Natural killer cell (primary cell): ENCODE measurements around the gene MZB1. TPM values are rescaled to one million over a fixed set of nuclear protein-coding genes. Genes with fewer than 3 reads are reported as not detected.

Experiments used
- ATAC-seq, 3 donors: fragments of 150-1000 bp in 2 of 3; fragments of 200-7000 bp in 1 of 3; cut with Tn5 transposase; 1 replicate in 1 of 3; 2 replicates in 2 of 3; pipeline ENCODE4 v1.10.0; 2021; ENCODE audit warnings: mild to moderate bottlenecking in 2 of 3, moderate library complexity in 2 of 3
- DNase-seq, 2 donors: peaks; one replicate each; pipeline versions ENCODE4 v3.0.0 to v3.0.0-alpha.2; 2013 to 2021; ENCODE audit warnings: mixed read lengths in 1 of 2
- H3K27ac ChIP-seq: one replicate; pipeline ENCODE4 v1.5.1; 2013; ENCODE audit warnings: mild to moderate bottlenecking, low read length
- H3K27me3 ChIP-seq: one replicate; pipeline ENCODE4 v1.6.1; 2013; ENCODE audit warnings: low read length; ENCODE audit not compliant: control insufficient read depth, insufficient read depth
- H3K36me3 ChIP-seq: one replicate; pipeline ENCODE4 v1.6.1; 2013; ENCODE audit warnings: low read length; ENCODE audit not compliant: control insufficient read depth, insufficient read depth
- H3K4me1 ChIP-seq: one replicate; pipeline ENCODE4 v1.6.1; 2013; ENCODE audit warnings: low read length; ENCODE audit not compliant: control insufficient read depth, insufficient read depth
- H3K4me3 ChIP-seq: one replicate; pipeline ENCODE4 v1.5.1; 2013; ENCODE audit warnings: low read length
- H3K9me3 ChIP-seq: one replicate; pipeline ENCODE4 v1.6.1; 2013; ENCODE audit warnings: low read length; ENCODE audit not compliant: control insufficient read depth, insufficient read depth
- H3K27ac Mint-ChIP-seq, 2 donors: one replicate each; pipeline ENCODE4 v1.8.0; 2022; ENCODE audit warnings: mild to moderate bottlenecking in 2 of 2, mixed read lengths in 2 of 2, moderate library complexity in 1 of 2
- H3K27me3 Mint-ChIP-seq, 2 donors: one replicate each; pipeline ENCODE4 v1.8.0; 2022; ENCODE audit warnings: low read depth in 2 of 2, mixed read lengths in 2 of 2
- H3K36me3 Mint-ChIP-seq: one replicate; pipeline ENCODE4 v1.8.0; 2022; ENCODE audit warnings: mixed read lengths
- H3K4me1 Mint-ChIP-seq, 2 donors: one replicate each; pipeline ENCODE4 v1.8.0; 2022; ENCODE audit warnings: mixed read lengths in 2 of 2
- H3K4me3 Mint-ChIP-seq: one replicate; pipeline ENCODE4 v1.8.0; 2022; ENCODE audit warnings: mild to moderate bottlenecking, moderate library complexity, mixed read lengths
- H3K9me3 Mint-ChIP-seq, 2 donors: one replicate each; pipeline ENCODE4 v1.8.0; 2022; ENCODE audit warnings: mixed read lengths in 2 of 2
- CTCF ChIP-seq: fragments of 200-600 bp; IDR thresholded peaks from one replicate; pipeline ENCODE4 v1.8.0; 2022; ENCODE audit warnings: antibody characterized with exemption
- WGBS: methylation state at CpG from one replicate; pipeline ENCODE4 v1.1.7; 2013; ENCODE audit warnings: missing lambda C conversion rate; ENCODE audit not compliant: insufficient coverage; 5-methylcytosine and 5-hydroxymethylcytosine counted together
- intact Hi-C: fragments of 100-400 bp; cut with micrococcal nuclease; formaldehyde crosslinking; loops from one replicate; pipeline ENCODE4 v1.14.2; 2022
- total RNA-seq, 4 donors: library from RNA; stranded (reverse); fragments of 120-200 nt in 1 of 4; gene quantifications; one replicate each; pipeline versions ENCODE4 v1.2.3 to v1.2.4, GENCODE V29; 2013 to 2022

The MZB1 gene
- total RNA-seq, 3 donors from 2014 or later (not counting 1 experiment from before 2014, with no cell fraction given): 2.0 to 60.0 (median 2.8) TPM

GRCh38 chr5:139384591-139385051, 5.1 kb downstream of the MZB1 start:
- Histone ChIP-seq H3K9me3 (no peaks in the 10 kb centered on the region), H3K27ac (peak overlapping the region; percentile 65), H3K4me3 (peak overlapping the region; percentile 21), H3K4me1 (peaks cover 41% of the 10 kb centered on the region), H3K36me3 (no peaks in the 10 kb centered on the region), H3K27me3 (no peaks in the 10 kb centered on the region)
- peak overlapping the region; percentile 86 for H3K4me3 Mint-ChIP-seq
- intact Hi-C loops: loop anchor here (10.0 kb wide), 1 partner anchor 820 kb away; no protein-coding TSS in a partner anchor
- DNase-seq (no peak), ATAC-seq (no peak)
- H3K36me3 Mint-ChIP-seq: no peaks in the 10 kb centered on the region
- TF ChIP-seq CTCF: no peak
- H3K9me3 Mint-ChIP-seq: no peaks in the 10 kb centered on the region
- no peaks in the 10 kb centered on the region for H3K27me3 Mint-ChIP-seq
- H3K4me1 Mint-ChIP-seq: peaks cover 26 to 46% of the 10 kb centered on the region in 2 donors
- H3K27ac Mint-ChIP-seq: peak overlapping the region; percentile 81 to 82
- WGBS: 52% methylated on average over 9 of the region's 9 CpGs

GRCh38 chr5:139383993-139384590, 5.6 kb downstream of the MZB1 start:
- Histone ChIP-seq H3K4me1 (peaks cover 36% of the 10 kb centered on the region), H3K36me3 (no peaks in the 10 kb centered on the region), H3K4me3 (no peak overlapping the region), H3K9me3 (no peaks in the 10 kb centered on the region), H3K27ac (no peak overlapping the region), H3K27me3 (no peaks in the 10 kb centered on the region)
- no peaks in the 10 kb centered on the region for H3K36me3 Mint-ChIP-seq
- peak overlapping the region; percentile 81 to 82 for H3K27ac Mint-ChIP-seq
- H3K4me3 Mint-ChIP-seq: peak overlapping the region; percentile 86
- intact Hi-C loops: loop anchor here (10.0 kb wide), 1 partner anchor 819 kb away; no protein-coding TSS in a partner anchor
- H3K4me1 Mint-ChIP-seq: peaks cover 21 to 40% of the 10 kb centered on the region in 2 donors
- 85% methylated on average over 7 of the region's 7 CpGs for WGBS
- H3K9me3 Mint-ChIP-seq: no peaks in the 10 kb centered on the region
- no peak for TF ChIP-seq CTCF
- no peak for DNase-seq
- no peaks in the 10 kb centered on the region for H3K27me3 Mint-ChIP-seq
- no peak for ATAC-seq

DNA sequence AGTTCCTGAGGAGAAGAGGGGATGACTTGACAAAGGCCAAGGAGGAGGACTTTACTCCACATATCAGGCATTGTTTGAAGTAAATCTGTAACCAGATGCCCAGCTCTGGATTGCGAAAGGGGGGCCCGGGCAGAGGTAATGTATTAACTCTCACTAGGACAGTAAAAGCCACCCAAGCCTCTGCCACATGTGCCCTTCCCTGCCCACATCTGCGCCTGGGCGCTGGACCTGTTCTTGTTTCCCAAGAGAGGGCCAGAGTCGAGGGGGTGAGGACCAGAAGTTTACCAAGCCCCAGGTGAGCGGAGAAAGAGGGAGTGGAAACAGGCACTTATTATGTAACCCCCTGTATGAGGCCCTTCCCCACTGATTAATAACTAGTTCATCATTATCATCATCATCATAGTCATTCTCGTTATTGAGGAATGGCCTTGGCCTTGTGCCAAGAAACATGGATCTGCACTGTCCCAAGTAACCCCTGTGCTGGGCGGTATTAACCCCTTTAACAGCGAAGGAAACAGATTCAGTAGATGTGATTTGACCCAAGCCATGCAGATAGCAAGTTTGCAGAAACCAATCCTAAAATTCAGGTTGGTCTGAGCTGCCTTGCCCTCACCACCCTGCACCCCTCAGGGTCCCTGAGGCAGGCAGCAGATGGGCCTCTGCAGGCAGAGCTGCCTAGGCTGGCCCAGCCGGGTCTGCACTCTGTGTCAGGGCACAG, 6.3 kb downstream of the MZB1 start, which contains the start of gene SLC23A1:
Gene SLC23A1, minus strand, starts transcription at position 23 of the 718 bp plus-strand sequence. CDS start 44 bp downstream, outside the sequence.
- H3K27ac Mint-ChIP-seq: peak within 1 kb of the TSS in 1 of 2 donors; percentile 82
- WGBS: 88% methylated on average over 10 of the region's 10 CpGs
- H3K36me3 ChIP-seq: no peaks in the 10 kb centered on the region
- no peaks in the 10 kb centered on the region for H3K27me3 Mint-ChIP-seq
- TF ChIP-seq CTCF: no peak
- intact Hi-C loops: loop anchor here (10.0 kb wide), 1 partner anchor 819 kb away; no protein-coding TSS in a partner anchor
- H3K4me1 Mint-ChIP-seq: peaks cover 19 to 37% of the 10 kb centered on the region in 2 donors
- no peaks in the 10 kb centered on the region for H3K36me3 Mint-ChIP-seq
- H3K4me3 Mint-ChIP-seq: no peak within 1 kb of the TSS
- H3K9me3 ChIP-seq: no peaks in the 10 kb centered on the region
- ATAC-seq (no peak), DNase-seq (no peak)
- H3K9me3 Mint-ChIP-seq: no peaks in the 10 kb centered on the region
- peaks cover 29% of the 10 kb centered on the region for H3K4me1 ChIP-seq
- H3K27ac ChIP-seq: no peak within 1 kb of the TSS
- no peaks in the 10 kb centered on the region for H3K27me3 ChIP-seq
- H3K4me3 ChIP-seq: no peak within 1 kb of the TSS
